Neural crest cell (in vitro differentiated cells): ENCODE data around the gene GADD45G. TPM values are rescaled to one million over a fixed set of nuclear protein-coding genes. Genes with fewer than 3 reads are reported as not detected.

Experiments
- DNase-seq: peaks from one replicate; pipeline ENCODE4 v3.0.0; 2021; ENCODE audit warnings: low read depth, mixed read lengths, low spot score
- H3K27ac Mint-ChIP-seq: one replicate; pipeline ENCODE4 v1.8.0; 2021; ENCODE audit warnings: mild to moderate bottlenecking, mixed read lengths; ENCODE audit not compliant: unreplicated experiment
- H3K27me3 Mint-ChIP-seq: 2 replicates; pipeline ENCODE4 v1.8.0; 2021; ENCODE audit warnings: low read depth, mild to moderate bottlenecking, mixed read lengths
- H3K36me3 Mint-ChIP-seq: 2 replicates; pipeline ENCODE4 v1.8.0; 2021; ENCODE audit warnings: low read depth, mild to moderate bottlenecking, mixed read lengths
- H3K4me1 Mint-ChIP-seq: 2 replicates; pipeline ENCODE4 v1.8.0; 2021; ENCODE audit warnings: mixed read lengths
- H3K4me3 Mint-ChIP-seq: one replicate; pipeline ENCODE4 v1.8.0; 2021; ENCODE audit warnings: mild to moderate bottlenecking, mixed read lengths
- H3K9me3 Mint-ChIP-seq: 2 replicates; pipeline ENCODE4 v1.8.0; 2021; ENCODE audit warnings: mixed read lengths
- CTCF ChIP-seq: fragments of 200-600 bp; sonication (generic); conservative IDR thresholded peaks from 2 replicates; pipeline ENCODE4 v1.5.0; 2021; ENCODE audit warnings: antibody characterized with exemption, mild to moderate bottlenecking
- total RNA-seq: library from RNA; stranded (reverse); gene quantifications from 2 replicates; pipeline ENCODE4 v1.2.1, GENCODE V29; 2021

Gene GADD45G
- total RNA-seq, 1 donor from 2014 or later: 11.9 TPM

GRCh38 chr9:89609426-89610006 is 4.7 kb downstream of the GADD45G start:
- Mint-ChIP-seq H3K27ac (no peak overlapping the region), H3K27me3 (peaks cover 94% of the 10 kb centered on the region), H3K36me3 (no peaks in the 10 kb centered on the region), H3K4me3 (no peak overlapping the region), H3K9me3 (no peaks in the 10 kb centered on the region), H3K4me1 (peaks cover 29% of the 10 kb centered on the region)
- DNase-seq: no peak
- no peak for TF ChIP-seq CTCF

GRCh38 chr9:89610391-89610925 is 5.6 kb downstream of the GADD45G start:
- H3K27me3 Mint-ChIP-seq: peaks cover 88% of the 10 kb centered on the region

GRCh38 chr9:89611425-89611824 is 6.6 kb downstream of the GADD45G start:
- H3K4me1 Mint-ChIP-seq: peaks cover 19% of the 10 kb centered on the region
- TF ChIP-seq CTCF: no peak
- DNase-seq: no peak
- H3K36me3 Mint-ChIP-seq: no peaks in the 10 kb centered on the region
- H3K4me3 Mint-ChIP-seq: no peak overlapping the region
- H3K27ac Mint-ChIP-seq: no peak overlapping the region
- H3K27me3 Mint-ChIP-seq: peaks cover 87% of the 10 kb centered on the region
- no peaks in the 10 kb centered on the region for H3K9me3 Mint-ChIP-seq

More at GRCh38 chr9:89610391-89610925, 5.6 kb downstream of the GADD45G start:
- Mint-ChIP-seq H3K4me3 (no peak overlapping the region), H3K27ac (peak overlapping the region; percentile 8), H3K36me3 (no peaks in the 10 kb centered on the region), H3K4me1 (peaks cover 23% of the 10 kb centered on the region), H3K9me3 (no peaks in the 10 kb centered on the region)
- TF ChIP-seq CTCF: no peak
- DNase-seq: no peak

GRCh38 chr9:89612566-89613278 is 7.9 kb downstream of the GADD45G start:
- no peaks in the 10 kb centered on the region for H3K36me3 Mint-ChIP-seq
- no peaks in the 10 kb centered on the region for H3K9me3 Mint-ChIP-seq
- no peak overlapping the region for H3K4me3 Mint-ChIP-seq
- H3K27ac Mint-ChIP-seq: no peak overlapping the region
- DNase-seq: no peak
- H3K27me3 Mint-ChIP-seq: peaks cover 85% of the 10 kb centered on the region
- TF ChIP-seq CTCF: no peak
- peaks cover 7% of the 10 kb centered on the region for H3K4me1 Mint-ChIP-seq

GRCh38 chr9:89613912-89614892 is 9.4 kb downstream of the GADD45G start:
- no peak overlapping the region for H3K4me3 Mint-ChIP-seq
- H3K4me1 Mint-ChIP-seq: peaks cover 11% of the 10 kb centered on the region
- H3K36me3 Mint-ChIP-seq: no peaks in the 10 kb centered on the region
- H3K27me3 Mint-ChIP-seq: peaks cover 76% of the 10 kb centered on the region
- no peaks in the 10 kb centered on the region for H3K9me3 Mint-ChIP-seq
- no peak for DNase-seq
- no peak for TF ChIP-seq CTCF
- no peak overlapping the region for H3K27ac Mint-ChIP-seq
